Coronary artery (tissue), 2 donors: ENCODE data around the gene MCTP1.

Source experiments
- DNase-seq: peaks from one replicate; pipeline ENCODE4 v3.0.0-alpha.2; 2017; ENCODE audit warnings: low spot score
- H3K27ac ChIP-seq, 2 donors: fragments of 200-600 bp; sonication (generic); one replicate each; pipeline ENCODE4 v1.5.1; 2016 to 2019
- H3K4me3 ChIP-seq: fragments of 200-600 bp; sonication (generic); 2 replicates; pipeline ENCODE4 v1.5.1; 2016; ENCODE audit warnings: mild to moderate bottlenecking, moderate library complexity
- TF ChIP-seq, protein P1 (sequence below): fragments of 200-600 bp; sonication (generic); IDR thresholded peaks from one replicate; pipeline ENCODE4 v1.5.1; 2019; ENCODE audit warnings: antibody characterized with exemption

The MCTP1 gene

DNA sequence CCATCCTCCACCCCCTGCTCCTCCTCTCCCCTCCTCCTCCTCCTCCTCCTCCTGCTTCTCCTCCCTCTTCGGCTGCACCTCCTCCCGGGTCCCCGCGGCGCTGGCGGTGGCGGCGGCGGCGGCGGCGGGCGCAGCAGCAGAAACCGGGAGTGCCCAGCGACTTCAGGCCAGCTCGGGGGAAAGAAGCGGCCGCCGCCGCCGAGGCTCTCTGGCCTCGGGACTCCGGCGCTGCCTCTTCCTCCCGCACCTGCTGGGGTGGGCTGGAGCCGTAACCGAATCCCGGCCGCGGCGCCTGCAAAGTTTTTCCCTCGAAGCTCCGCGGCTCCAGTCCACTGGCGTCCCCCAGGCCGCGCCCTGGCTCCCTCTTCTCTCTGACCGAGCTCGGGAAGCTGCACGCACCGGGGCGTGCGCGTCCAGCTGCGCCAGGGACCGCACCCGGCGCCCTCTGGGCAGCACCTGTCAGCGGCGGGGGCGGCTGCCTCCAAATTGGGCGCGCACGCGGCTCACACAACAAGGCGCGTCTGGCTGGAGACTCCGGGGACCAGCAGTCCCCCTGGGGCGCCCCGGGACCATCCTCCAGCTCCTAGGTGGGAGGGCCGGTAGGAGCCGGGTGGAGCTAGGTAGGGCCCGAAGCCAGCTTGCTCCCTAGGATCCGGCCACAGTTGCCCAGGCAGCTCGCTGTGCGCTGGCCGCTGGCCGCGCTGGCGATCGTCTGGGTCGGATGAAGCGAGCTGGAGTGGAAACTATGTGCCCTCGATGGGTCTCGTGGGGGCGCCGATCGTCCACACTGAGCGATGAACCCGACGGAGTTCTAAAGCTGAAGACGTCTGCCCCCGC lies at the start of gene MCTP1:
Gene MCTP1 (minus strand): TSS at position 523 of the 837 bp plus-strand sequence.
- Histone ChIP-seq H3K27ac (no peak within 1 kb of the TSS), H3K4me3 (peak within 1 kb of the TSS; percentile 72)
- TF ChIP-seq, protein P1, sequence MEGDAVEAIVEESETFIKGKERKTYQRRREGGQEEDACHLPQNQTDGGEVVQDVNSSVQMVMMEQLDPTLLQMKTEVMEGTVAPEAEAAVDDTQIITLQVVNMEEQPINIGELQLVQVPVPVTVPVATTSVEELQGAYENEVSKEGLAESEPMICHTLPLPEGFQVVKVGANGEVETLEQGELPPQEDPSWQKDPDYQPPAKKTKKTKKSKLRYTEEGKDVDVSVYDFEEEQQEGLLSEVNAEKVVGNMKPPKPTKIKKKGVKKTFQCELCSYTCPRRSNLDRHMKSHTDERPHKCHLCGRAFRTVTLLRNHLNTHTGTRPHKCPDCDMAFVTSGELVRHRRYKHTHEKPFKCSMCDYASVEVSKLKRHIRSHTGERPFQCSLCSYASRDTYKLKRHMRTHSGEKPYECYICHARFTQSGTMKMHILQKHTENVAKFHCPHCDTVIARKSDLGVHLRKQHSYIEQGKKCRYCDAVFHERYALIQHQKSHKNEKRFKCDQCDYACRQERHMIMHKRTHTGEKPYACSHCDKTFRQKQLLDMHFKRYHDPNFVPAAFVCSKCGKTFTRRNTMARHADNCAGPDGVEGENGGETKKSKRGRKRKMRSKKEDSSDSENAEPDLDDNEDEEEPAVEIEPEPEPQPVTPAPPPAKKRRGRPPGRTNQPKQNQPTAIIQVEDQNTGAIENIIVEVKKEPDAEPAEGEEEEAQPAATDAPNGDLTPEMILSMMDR = no peak
- no peak for DNase-seq

GRCh38 chr5:95332158-95332557 lies 47.3 kb upstream of the MCTP1 start:
- TF ChIP-seq, protein P1 = no peak
- no peak overlapping the region for H3K4me3 ChIP-seq
- no peak for DNase-seq

DNA sequence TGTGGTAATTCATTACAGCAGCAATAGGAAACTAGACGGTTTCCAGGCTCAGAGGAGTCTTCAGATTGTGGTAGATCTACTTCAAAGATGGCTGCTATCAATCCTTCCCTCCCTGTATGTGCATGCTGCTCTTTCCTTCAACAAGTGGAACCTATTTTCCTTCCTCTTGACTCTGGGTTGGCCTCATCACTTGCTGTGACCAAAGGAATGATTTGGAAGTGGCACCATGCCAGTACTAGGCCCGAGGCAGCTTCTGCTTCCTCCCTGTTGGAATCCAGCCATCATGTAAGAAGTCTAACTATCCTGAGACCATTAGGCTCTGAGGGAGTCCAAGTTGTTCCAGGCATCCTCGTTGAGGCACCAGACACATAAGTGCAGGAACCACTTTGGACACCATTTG lies 46.5 kb upstream of the MCTP1 start:
- TF ChIP-seq, protein P1 = no peak
- H3K4me3 ChIP-seq = no peak overlapping the region
- no peak overlapping the region for H3K27ac ChIP-seq
- DNase-seq = no peak

More at GRCh38 chr5:95332158-95332557, 47.3 kb upstream of the MCTP1 start:
- no peak overlapping the region for H3K27ac ChIP-seq

DNA sequence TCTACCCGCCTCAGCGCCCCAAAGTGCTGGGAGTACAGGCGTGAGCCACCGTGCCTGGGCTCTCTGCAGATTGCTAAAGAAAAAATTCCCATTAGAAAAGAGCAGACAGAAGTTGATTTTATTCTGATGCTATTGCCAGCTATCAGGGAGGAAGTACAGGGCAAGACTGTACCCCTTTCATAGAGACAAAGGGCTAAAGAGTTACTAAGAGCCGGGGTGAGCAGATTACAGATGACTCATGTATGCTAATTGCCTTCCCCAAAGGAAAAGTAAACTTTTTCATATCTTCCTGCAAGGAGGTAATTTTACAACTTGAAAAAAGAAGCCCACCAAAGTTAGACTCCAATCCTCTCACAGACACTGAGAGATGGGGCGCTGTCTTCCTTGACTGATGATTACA lies 42.3 kb upstream of the MCTP1 start:
- Histone ChIP-seq H3K4me3 (no peak overlapping the region), H3K27ac (no peak overlapping the region)
- TF ChIP-seq, protein P1 = no peak
- no peak for DNase-seq

GRCh38 chr5:95317687-95318086 lies 32.8 kb upstream of the MCTP1 start:
- no peak for DNase-seq
- TF ChIP-seq, protein P1 = no peak
- Histone ChIP-seq H3K4me3 (no peak overlapping the region), H3K27ac (no peak overlapping the region)

GRCh38 chr5:95317085-95317484 lies 32.2 kb upstream of the MCTP1 start:
- TF ChIP-seq, protein P1 = no peak
- Histone ChIP-seq H3K4me3 (no peak overlapping the region), H3K27ac (no peak overlapping the region)
- DNase-seq = no peak

DNA sequence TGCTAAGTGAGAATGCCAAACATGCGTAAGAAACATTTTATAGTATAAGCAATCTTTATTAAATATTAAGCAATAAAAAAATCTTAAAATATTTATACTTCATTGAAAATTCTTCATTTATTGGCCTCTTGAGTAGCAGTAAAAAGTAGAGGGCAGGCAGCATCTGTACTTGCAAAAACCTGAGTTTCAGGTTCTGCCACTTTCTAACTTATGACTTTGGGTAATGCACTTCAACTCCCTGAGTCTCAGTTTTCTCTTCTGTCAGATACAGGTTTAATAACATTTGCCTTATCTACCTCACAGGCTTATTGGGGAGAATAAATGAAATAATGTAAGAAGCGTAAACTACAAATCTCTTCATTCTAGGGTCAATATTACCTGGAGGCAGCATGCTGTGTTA lies 19.8 kb upstream of the MCTP1 start:
- no peak for DNase-seq
- TF ChIP-seq, protein P1 = no peak
- Histone ChIP-seq H3K4me3 (no peak overlapping the region), H3K27ac (no peak overlapping the region)
